ENCODE measurements around the gene AVPR1B. TPM values are rescaled to one million over a fixed set of nuclear protein-coding genes. Genes with fewer than 3 reads are reported as not detected.
"Not testable (repeated sequence)": the region's sequence is repeated elsewhere in the genome, so short reads cannot be mapped to it uniquely, and the experiment has no call there.

The AVPR1B gene
- total RNA-seq, 2 donors from 2014 or later: not detected

- TF ChIP-seq, protein P1, sequence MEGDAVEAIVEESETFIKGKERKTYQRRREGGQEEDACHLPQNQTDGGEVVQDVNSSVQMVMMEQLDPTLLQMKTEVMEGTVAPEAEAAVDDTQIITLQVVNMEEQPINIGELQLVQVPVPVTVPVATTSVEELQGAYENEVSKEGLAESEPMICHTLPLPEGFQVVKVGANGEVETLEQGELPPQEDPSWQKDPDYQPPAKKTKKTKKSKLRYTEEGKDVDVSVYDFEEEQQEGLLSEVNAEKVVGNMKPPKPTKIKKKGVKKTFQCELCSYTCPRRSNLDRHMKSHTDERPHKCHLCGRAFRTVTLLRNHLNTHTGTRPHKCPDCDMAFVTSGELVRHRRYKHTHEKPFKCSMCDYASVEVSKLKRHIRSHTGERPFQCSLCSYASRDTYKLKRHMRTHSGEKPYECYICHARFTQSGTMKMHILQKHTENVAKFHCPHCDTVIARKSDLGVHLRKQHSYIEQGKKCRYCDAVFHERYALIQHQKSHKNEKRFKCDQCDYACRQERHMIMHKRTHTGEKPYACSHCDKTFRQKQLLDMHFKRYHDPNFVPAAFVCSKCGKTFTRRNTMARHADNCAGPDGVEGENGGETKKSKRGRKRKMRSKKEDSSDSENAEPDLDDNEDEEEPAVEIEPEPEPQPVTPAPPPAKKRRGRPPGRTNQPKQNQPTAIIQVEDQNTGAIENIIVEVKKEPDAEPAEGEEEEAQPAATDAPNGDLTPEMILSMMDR (IDR thresholded peaks at IDR 0.05): no peak
- H3K4me3 ChIP-seq: no peak overlapping the region
- no peaks in the 10 kb centered on the region for H3K9me3 ChIP-seq
- H3K36me3 ChIP-seq: no peaks in the 10 kb centered on the region
- H3K4me1 ChIP-seq (ENCODE audit: control insufficient read depth in 1 of 2, low read depth in 2 of 2): no peaks in the 10 kb centered on the region
- no peak for DNase-seq (ENCODE audit: low spot score)
- ATAC-seq (ENCODE audit: insufficient number of reproducible peaks, low FRiP score, low read depth): no peak
- H3K27ac ChIP-seq: no peak overlapping the region
- no peaks in the 10 kb centered on the region for H3K27me3 ChIP-seq (replicated peaks; ENCODE audit: insufficient read depth)
These were observed 46.4 kb downstream of the AVPR1B start for GRCh38 chr1:206070627-206071304.

GRCh38 chr1:206068314-206068713, 48.9 kb downstream of the AVPR1B start:
- ATAC-seq (ENCODE audit: insufficient number of reproducible peaks, low FRiP score, low read depth) (no peak), DNase-seq (ENCODE audit: low spot score) (no peak)
- TF ChIP-seq, protein P1 (IDR thresholded peaks at IDR 0.05): no peak
- no peak overlapping the region for H3K27ac ChIP-seq
- H3K36me3 ChIP-seq: no peaks in the 10 kb centered on the region
- no peaks in the 10 kb centered on the region for H3K9me3 ChIP-seq
- H3K4me1 ChIP-seq (ENCODE audit: control insufficient read depth in 1 of 2, low read depth in 2 of 2): no peaks in the 10 kb centered on the region
- no peaks in the 10 kb centered on the region for H3K27me3 ChIP-seq (replicated peaks; ENCODE audit: insufficient read depth)
- no peak overlapping the region for H3K4me3 ChIP-seq

DNA sequence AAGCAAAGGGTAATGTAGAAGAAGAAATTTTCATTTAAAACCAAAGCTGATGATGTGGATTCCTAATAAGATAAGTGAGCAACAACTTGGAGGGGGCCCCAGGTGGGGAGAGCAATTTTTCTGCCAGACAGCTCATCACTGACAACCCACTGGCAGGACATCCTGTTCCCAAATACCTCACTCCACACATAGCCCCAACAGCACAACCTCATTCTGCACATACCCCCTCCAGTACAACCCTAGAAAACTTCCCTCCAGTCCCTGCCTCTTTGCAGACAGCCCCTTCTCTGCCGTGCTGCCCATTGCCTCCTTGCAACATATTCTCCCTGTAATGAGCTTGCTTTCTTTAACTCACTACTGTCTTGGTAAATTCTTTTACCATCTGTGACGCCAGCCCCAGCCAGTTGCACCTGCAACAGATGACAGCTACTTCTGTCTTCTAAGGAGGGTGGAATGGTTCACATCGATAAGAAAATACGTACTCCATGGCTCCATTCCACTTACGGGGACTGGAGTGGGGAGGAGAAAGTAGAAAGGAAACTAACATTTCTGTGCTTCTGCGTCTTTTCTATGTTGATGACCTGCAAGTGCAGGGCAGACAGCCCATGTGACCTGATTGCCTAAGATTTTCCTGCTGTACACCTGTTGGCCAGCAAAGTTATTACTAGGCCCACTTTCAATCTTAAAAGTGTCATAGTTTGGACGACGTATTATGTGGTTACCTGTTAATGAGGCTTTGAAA, 49.5 kb downstream of the AVPR1B start:
- H3K27me3 ChIP-seq (replicated peaks; ENCODE audit: insufficient read depth): no peaks in the 10 kb centered on the region
- H3K4me1 ChIP-seq (ENCODE audit: control insufficient read depth in 1 of 2, low read depth in 2 of 2): no peaks in the 10 kb centered on the region
- H3K9me3 ChIP-seq: no peaks in the 10 kb centered on the region
- no peak for ATAC-seq (ENCODE audit: insufficient number of reproducible peaks, low FRiP score, low read depth)
- TF ChIP-seq, protein P1 (IDR thresholded peaks at IDR 0.05): no peak
- H3K4me3 ChIP-seq: no peak overlapping the region
- no peaks in the 10 kb centered on the region for H3K36me3 ChIP-seq
- no peak overlapping the region for H3K27ac ChIP-seq
- no peak for DNase-seq (ENCODE audit: low spot score)

DNA sequence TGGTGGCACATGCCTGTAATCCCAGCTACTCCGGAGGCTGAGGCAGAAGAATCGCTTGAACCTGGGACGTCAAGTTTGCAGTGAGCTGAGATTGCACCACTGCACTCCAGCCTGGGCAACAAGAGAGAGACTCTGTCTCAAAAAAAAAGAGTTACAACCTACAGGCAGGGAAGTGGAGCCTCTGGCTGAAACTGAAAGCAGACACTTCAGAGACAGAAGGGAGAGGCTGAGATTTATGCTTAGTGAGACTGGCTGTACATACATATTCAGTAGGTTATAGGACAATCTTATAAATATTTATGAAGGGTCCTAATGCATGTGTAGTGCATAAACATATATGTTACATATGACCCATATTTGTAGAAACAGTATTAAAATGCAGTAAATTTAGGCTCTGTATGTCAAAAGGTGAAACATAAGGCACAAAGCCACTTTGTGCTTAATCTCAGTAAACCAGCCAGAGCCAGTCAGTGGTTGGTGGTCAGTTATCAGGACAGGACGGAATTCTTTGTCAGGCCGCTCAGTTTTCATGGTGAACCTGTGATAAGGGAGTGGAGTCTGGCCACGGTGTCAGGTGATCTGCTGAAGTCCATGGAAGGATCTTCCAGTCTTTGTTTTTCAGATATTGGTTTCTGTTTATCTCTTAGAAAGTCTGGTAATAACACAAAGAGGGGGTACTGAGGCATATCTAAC, 50.6 kb downstream of the AVPR1B start:
- H3K4me3 ChIP-seq: no peak overlapping the region
- no peak overlapping the region for H3K27ac ChIP-seq
- no peak for DNase-seq (ENCODE audit: low spot score)
- TF ChIP-seq, protein P1 (IDR thresholded peaks at IDR 0.05): no peak
- H3K4me1 ChIP-seq (ENCODE audit: control insufficient read depth in 1 of 2, low read depth in 2 of 2): no peaks in the 10 kb centered on the region
- H3K9me3 ChIP-seq: no peaks in the 10 kb centered on the region
- no peaks in the 10 kb centered on the region for H3K27me3 ChIP-seq (replicated peaks; ENCODE audit: insufficient read depth)
- no peaks in the 10 kb centered on the region for H3K36me3 ChIP-seq
- ATAC-seq (ENCODE audit: insufficient number of reproducible peaks, low FRiP score, low read depth): no peak

- Histone ChIP-seq H3K36me3 (no peaks in the 10 kb centered on the region), H3K27me3 (replicated peaks; ENCODE audit: insufficient read depth) (no peaks in the 10 kb centered on the region), H3K9me3 (no peaks in the 10 kb centered on the region), H3K4me1 (ENCODE audit: control insufficient read depth in 1 of 2, low read depth in 2 of 2) (no peaks in the 10 kb centered on the region), H3K4me3 (no peak overlapping the region), H3K27ac (no peak overlapping the region)
- ATAC-seq (ENCODE audit: insufficient number of reproducible peaks, low FRiP score, low read depth) (no peak), DNase-seq (ENCODE audit: low spot score) (no peak)
- TF ChIP-seq, protein P1 (IDR thresholded peaks at IDR 0.05): no peak
These were observed 51.5 kb downstream of the AVPR1B start for GRCh38 chr1:206065547-206066145.

GRCh38 chr1:206064501-206064900, 52.7 kb downstream of the AVPR1B start:
- H3K36me3 ChIP-seq; H3K9me3 ChIP-seq; H3K4me1 ChIP-seq (ENCODE audit: control insufficient read depth in 1 of 2, low read depth in 2 of 2); H3K27ac ChIP-seq; DNase-seq (ENCODE audit: low spot score); H3K27me3 ChIP-seq (replicated peaks; ENCODE audit: insufficient read depth); ATAC-seq (ENCODE audit: insufficient number of reproducible peaks, low FRiP score, low read depth); H3K4me3 ChIP-seq: not testable (repeated sequence)

DNA sequence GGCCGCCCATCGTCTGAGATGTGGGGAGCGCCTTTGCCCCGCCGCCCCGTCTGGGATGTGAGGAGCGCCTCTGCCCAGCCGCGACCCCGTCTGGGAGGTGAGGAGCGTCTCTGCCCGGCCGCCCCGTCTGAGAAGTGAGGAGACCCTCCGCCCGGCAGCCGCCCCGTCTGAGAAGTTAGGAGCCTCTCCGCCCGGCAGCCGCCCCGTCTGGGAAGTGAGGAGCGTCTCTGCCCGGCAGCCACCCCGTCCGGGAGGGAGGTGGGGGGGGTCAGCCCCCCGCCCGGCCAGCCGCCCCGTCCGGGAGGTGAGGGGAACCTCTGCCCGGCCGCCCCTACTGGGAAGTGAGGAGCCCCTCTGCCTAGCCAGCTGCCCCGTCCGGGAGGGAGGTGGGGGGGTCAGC, 53.2 kb downstream of the AVPR1B start:
- H3K4me3 ChIP-seq; H3K4me1 ChIP-seq (ENCODE audit: control insufficient read depth in 1 of 2, low read depth in 2 of 2); H3K36me3 ChIP-seq; H3K27ac ChIP-seq; H3K27me3 ChIP-seq (replicated peaks; ENCODE audit: insufficient read depth); DNase-seq (ENCODE audit: low spot score); H3K9me3 ChIP-seq; ATAC-seq (ENCODE audit: insufficient number of reproducible peaks, low FRiP score, low read depth): not testable (repeated sequence)

Data from thoracic aorta (tissue), 2 donors.